Renal pelvis (tissue), 12 donors: ENCODE data around the gene BFSP2. TPM values are rescaled to one million over a fixed set of nuclear protein-coding genes. Genes with fewer than 3 reads are reported as not detected.

Source experiments
- DNase-seq: peaks from one replicate; pipeline ENCODE4 v3.0.0-alpha.2; 2013
- long read RNA-seq, 16 experiments: transcript quantifications; one replicate each; lab custom pipeline, GENCODE V29; 2026
- polyA plus RNA-seq, 3 donors: library from polyadenylated mRNA; unstranded; fragments of 120-200 nt; gene quantifications; one replicate each; pipeline ENCODE4 v1.2.1, GENCODE V29; 2013; ENCODE audit not compliant: insufficient read length in 3 of 3

BFSP2 gene, protein sequence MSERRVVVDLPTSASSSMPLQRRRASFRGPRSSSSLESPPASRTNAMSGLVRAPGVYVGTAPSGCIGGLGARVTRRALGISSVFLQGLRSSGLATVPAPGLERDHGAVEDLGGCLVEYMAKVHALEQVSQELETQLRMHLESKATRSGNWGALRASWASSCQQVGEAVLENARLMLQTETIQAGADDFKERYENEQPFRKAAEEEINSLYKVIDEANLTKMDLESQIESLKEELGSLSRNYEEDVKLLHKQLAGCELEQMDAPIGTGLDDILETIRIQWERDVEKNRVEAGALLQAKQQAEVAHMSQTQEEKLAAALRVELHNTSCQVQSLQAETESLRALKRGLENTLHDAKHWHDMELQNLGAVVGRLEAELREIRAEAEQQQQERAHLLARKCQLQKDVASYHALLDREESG
- under 1 TPM in 2 of 3 donors, not detected in 1; 0.13 to 0.28 TPM for polyA plus RNA-seq
- long read RNA-seq, donor 1, result 0 reads
- long read RNA-seq, donor 2, result 0 reads
- long read RNA-seq, donor 3, result 0 reads
- long read RNA-seq, donor 4, result 0 reads
- long read RNA-seq, donor 5, result 0 reads
- long read RNA-seq, donor 6, result 0 reads
- long read RNA-seq, donor 7, result 0 reads
- long read RNA-seq, donor 8, result 0 reads
- long read RNA-seq, donor 9, result 0 reads
- long read RNA-seq, donor 10, result 0 reads
- long read RNA-seq, donor 11, result 0 reads
- long read RNA-seq, donor 12, result 0 reads
- long read RNA-seq, donor 13, result 0 reads
- long read RNA-seq, donor 14, result 0 reads
- long read RNA-seq, donor 15, result 0 reads
- long read RNA-seq, donor 16, result 0 reads

DNA sequence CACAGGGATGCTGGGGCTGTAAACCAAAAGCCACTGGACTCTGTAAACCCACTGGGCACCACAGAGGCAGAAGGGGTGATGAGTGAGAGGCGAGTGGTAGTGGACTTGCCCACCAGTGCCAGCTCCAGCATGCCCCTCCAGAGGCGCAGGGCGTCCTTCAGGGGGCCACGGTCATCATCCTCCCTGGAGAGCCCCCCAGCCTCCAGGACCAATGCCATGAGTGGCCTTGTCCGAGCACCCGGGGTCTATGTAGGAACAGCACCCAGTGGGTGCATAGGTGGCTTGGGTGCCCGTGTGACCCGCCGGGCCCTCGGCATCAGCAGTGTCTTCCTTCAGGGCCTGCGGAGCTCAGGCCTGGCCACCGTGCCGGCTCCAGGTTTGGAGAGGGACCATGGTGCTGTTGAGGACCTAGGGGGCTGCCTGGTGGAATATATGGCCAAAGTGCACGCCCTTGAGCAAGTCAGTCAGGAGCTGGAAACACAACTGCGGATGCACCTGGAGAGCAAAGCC is at the start of gene BFSP2:
BFSP2 (plus strand) TSS at position 51 of the 510 bp plus-strand sequence; CDS start at position 79, 28 bp downstream.
- no peak for DNase-seq

DNA sequence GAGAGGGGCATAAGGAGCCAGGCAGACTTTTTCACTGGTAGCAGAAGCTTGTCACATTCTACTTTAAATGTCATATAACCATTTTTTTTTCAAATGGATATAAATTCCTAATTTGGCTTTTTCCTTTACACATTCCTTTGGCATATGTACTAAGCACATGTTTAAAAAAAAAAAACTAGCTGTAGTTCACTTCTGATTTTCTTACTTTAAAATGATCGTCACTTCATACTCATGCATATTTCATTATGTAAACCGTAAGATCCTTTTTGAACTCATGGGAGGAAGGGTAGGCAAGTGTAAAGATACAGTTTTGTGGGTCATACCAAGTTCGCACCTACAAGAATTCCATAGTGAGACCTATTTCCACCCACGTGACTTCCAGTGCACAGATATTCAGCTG is 45.1 kb upstream of the BFSP2 start:
- DNase-seq, result no peak

DNA sequence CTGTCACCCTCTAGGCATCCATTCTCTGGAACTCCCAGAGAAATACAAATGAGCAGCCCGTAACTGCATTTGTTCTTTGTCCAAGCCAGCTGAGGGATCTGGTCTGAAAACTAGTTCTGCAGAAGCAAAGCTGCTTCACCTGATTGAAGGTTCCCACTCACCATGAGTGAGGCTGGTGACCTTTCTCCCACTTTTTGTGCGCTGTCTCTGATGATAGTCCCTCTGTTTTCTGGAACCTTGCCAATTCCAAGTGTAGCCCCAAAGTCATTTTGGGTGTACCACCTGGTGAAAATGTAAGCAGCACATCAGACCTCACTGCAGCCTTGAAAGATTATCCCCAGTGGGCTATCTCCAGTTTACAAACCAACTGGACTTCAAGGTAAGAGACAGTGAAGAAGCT is 39.4 kb upstream of the BFSP2 start:
- no peak for DNase-seq

DNA sequence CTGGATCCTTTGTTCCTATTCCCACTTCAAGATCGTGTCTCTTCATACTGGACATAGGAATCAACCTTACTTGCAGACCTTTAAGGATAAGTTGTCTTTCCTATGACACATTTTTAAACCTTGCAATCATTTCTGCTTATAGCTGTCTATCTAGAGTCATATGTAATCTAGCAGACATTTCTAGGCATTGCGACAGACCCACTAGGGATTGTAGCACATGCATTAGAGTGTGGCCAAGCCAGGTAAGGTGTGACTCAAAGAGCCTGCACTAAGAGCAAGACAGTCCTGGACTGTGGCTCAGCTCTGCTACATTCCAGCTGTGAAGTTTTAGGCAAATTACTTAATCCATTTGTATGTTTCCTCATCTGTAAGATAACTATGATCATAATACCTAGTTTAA is 38.8 kb upstream of the BFSP2 start:
- no peak for DNase-seq

DNA sequence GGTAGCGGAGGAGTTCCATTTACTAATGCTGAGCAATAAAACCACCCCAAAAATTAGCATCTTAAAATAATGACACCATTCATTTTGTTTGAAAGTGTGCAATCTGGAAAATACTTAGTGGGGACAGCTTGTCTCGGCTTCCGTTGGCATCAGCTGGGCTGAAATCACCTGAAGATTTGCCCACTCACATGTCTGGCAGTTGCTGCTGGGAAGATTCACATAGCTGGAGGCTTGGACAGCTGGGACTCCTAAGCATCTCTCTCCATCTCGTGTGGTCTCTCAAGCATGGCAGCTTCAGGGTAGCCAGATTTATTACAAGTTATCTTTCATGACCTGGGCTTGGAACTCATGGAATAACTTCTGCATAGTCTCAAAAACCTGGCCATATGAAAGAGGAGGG is 38.4 kb upstream of the BFSP2 start:
- DNase-seq, result no peak

DNA sequence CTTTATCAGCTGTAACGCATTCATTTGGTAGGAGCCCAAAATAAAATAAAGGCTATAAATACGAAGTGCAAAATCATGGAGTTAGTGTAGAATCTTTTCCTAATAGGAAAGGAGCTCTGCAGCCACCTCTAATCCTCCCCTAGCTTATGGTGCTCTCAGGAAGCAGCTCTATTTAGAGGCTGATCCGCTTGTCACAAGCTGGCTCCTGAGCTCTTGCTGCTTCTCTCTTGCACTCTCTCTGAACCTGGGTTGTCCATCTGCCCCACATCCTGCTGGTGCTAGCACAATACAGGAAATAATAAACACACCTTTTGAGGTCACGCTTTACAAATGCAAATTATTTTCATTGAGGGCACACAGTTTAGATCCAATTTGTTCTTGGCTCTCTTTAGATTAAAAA is 37.3 kb upstream of the BFSP2 start:
- DNase-seq, result no peak

DNA sequence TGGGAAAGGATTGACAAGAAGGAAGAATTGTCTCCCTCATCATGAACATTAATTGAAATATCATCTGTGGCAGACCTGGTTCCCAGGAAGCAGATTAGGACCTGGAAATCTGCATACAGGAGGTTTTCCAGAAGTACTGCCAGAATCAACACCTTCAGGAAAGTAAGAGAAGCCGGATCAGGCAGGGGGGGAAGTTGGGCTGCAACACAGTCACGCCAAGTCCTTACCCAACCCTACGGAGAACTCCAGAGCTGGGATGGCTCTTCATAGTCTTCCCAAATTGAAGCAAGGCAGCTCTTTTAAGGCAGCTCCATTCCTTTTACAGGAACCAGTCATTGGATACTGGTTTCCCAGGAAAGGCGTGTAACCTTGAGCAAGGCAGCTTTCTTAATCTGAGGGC is 35.2 kb upstream of the BFSP2 start:
- DNase-seq, result no peak

DNA sequence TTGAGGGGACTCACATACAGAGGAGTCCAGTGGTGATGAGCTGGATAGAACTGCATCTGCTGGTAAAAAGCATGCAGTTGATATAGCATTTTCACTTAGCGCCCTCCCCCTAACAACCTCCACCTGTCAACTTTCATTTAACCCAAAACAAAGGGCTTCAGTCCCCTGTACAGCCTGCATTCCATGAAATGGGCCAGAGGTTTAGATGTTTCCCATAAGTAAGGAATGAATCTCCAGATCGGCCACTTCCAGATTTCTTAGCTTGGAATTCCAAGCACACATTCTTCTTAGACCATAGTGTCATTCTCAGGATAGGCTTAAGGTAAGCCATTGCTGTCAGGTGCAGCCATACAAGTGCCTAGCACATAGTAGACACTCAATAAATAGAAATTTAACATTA is 32.9 kb upstream of the BFSP2 start:
- DNase-seq, result no peak

DNA sequence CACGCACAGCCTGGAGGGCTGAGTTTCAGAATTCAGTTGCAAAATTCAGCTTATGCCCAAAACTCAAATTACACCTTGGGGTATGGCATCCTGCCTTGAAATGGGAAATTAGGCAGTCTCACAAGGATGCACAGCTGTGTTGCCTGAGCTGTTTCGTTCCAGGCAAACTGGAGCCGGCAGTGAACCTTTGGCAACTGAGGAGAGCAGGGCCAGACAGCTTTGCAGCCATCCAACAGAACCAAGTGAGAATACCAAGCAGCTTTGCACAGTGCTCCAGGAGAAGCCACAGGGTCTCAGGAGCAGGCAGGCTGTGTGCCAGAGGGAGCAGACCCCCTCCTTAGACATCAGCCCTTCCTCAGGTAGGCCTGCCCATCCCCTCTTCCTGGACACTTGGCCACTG is 32.5 kb upstream of the BFSP2 start:
- no peak for DNase-seq

DNA sequence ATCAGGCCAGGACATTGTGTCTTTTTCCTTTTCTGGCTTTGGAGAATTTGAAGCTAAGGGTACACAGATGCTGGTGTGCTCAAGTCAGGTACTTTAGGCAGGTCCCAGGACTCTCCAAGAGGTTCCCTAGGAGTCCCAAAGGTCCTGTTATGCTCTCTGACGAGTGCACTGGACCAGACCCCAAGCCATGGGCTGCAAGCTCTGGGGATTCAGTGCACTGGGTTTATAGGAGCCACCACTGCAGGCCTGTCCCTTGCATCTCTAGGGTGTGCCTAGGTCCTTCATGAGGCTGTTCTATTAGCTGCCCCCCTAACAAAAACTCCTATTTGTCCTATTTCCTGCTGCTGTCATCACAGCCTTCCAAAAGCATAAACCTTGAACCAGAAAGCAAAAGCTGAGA is 31.9 kb upstream of the BFSP2 start:
- no peak for DNase-seq

DNA sequence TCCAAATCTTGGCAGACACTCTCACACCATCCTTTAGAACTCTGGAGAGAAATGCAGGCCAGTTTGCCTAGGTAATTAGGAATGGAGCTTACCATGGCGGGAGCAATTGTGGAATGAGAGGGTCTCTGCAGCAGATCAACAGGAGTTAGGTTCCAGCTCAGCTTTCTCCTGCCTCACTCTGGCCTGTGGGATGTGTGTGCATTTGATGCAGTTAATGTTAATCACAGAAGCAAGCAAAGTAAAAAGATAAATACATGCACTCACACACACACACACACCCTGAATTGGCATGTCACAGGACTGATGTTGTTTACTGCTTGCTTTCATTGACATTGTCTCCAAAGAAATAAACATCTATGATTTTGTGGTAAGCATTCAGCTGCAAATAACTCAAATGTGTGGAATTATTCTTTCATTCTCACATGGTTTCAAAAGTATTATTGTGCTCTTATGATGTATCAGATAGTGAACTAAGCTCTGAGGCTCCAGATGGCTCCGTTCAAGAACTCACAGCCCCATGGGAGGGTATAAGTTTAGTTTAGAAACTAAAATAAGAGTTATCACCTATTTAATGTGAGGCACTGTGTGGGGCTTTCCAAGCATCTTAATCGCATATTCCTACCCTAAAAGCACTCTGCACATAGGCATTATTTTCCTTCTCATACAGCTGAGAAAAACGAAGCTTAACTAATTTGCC is 31.3 kb upstream of the BFSP2 start:
- DNase-seq, result no peak

DNA sequence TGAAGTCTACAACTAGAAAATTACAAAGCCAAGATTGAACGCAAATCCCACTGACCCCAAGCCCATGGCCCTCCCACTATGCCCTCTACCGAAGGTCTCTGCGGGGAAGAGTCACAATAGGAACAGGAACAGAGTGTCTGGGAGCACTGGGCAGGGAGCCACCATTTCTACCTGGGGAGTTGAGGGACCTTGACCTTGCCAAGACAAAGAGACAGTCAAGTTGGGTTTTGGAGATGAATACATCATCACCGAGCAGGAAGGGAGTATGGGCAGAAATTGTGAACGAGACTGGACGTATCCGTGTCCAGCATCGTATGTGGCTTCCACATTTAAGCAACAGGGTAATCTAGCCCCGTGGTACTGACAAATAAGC is 30.8 kb upstream of the BFSP2 start:
- DNase-seq, result no peak

DNA sequence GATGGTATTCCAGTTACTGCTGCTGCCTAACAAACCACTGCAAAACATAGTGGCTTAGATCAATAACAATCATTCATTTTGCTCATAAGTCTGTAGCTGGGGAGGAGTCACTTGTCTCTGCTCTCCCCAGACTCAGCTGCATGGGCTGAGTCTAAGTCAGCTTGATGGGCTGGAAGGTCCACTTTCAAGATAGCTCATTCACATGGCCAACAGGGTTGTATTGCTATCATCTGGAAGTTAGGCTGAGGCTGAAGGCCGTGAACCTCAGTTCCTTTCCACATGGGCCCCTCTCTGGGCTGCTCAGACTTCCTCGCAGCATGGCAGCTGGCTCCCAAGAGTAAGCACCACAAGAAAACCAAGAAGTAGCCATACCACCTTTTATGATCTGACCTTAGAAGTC is 28.7 kb upstream of the BFSP2 start:
- no peak for DNase-seq

DNA sequence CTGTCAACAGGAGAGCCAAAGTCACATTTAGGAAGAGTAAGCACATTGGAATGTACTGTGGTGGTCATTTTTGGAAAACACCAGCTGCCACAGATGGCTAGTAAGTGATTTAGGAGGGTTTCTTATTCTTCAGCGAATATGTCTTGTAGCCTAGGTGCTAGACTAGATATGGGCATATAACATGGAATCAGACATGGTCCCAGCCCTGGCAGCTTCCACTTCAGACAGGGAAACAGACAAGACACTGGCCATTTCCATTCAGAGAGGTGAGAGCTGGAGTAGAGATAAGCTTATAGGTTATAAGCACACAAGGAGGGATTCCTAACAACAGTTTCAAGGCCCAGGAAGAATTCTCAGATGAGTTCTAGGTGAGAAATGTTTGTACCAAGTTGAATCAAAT is 28.2 kb upstream of the BFSP2 start:
- DNase-seq, result no peak

DNA sequence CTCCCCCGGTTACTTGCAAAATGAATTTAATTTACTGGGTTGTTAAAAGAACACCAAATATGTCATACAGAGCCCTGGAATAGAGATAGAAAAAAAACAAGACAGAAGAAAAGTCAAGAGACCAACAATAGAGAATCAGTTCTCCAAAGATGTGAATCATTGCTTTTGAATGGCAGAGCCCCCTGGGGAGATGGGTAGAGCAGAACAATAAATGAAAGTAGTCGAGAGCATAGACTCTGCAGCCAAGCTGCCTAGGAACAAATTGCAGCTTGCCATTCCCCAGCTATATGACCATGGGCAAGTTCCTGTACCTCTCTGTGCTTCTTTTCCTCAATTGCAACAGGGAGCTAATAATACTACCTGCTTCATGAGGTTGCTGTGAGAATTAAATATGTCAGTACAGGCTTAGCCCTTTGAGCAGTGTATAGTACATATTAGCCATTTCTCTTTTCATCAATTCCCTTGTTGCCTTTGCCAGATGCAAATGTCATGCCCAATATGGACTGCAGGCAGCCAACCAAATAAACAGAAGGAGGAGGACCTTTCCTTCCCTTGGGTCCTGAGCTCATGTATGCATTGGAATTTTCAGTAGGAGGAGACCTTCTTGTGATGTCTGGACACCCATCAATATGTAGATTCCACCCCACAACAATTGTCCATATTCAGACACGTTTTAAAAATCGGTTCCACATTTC is 25.0 kb upstream of the BFSP2 start:
- no peak for DNase-seq

DNA sequence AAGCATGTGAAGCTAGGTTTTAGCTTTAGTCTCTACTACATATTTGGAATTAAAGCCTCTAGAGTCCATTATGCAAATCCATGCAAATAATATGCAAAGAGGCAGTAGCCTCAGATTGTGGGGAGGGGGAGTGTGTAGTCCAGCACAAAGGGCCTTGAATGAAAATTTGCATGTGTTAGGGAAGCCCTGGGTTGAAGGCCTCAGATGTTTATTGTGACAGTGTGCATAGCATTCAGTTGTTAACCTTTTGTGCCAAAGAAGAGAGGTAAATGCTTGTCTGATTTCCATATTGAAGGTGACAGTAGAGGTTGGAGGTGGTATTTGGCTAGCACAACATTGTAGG is 24.5 kb upstream of the BFSP2 start:
- no peak for DNase-seq

DNA sequence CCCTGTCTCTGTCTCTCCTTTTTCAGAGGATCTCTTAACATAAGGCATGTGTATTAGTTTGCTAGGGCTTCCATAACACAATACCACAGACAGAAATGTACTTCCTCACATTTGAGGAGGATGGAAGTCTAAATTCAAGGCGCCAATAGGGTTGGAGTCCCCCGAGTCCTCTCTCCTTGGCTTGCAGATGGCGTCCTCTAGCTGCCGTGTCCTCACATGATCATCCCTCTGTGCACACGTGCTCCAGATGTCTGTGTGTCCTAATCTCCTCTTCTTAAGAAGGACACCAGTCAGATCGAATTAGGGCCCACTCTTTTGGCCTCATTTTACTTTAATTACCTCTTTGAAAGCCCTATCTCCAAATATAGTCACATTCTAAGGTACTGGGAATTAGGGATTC is 23.0 kb upstream of the BFSP2 start:
- no peak for DNase-seq

DNA sequence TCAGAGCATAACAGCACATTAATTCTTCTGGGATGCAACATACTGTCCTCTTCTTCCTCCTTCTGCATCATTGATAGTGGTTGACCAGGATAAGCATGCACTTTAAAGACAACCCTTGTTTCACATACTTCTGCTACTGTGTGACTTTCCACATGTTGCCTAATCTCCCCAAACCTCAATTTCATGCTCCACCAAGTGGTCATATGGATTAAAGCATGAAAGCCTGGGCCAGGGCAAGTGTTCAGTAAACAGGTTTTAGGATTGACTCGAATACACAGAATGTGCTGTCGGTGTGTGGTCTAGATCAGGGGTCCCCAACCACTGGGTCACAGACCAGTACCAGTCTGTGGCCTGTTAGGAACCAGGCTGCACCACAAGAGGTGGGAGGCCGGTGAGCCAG is 22.5 kb upstream of the BFSP2 start:
- DNase-seq, result peak; percentile 39

DNA sequence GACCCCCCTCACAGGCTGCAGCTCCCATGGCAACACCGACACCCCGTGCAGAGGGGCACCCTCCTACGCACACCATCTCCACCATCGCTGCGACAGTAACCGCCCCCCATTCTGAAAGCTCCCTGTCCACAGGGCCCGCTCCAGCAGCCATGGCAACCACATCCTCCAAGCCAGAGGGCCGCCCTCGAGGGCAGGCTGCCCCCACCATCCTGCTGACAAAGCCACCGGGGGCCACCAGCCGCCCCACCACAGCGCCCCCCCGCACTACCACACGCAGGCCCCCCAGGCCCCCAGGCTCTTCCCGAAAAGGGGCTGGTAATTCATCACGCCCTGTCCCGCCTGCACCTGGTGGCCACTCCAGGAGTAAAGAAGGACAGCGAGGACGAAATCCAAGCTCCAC is 19.9 kb upstream of the BFSP2 start:
- DNase-seq, result no peak

DNA sequence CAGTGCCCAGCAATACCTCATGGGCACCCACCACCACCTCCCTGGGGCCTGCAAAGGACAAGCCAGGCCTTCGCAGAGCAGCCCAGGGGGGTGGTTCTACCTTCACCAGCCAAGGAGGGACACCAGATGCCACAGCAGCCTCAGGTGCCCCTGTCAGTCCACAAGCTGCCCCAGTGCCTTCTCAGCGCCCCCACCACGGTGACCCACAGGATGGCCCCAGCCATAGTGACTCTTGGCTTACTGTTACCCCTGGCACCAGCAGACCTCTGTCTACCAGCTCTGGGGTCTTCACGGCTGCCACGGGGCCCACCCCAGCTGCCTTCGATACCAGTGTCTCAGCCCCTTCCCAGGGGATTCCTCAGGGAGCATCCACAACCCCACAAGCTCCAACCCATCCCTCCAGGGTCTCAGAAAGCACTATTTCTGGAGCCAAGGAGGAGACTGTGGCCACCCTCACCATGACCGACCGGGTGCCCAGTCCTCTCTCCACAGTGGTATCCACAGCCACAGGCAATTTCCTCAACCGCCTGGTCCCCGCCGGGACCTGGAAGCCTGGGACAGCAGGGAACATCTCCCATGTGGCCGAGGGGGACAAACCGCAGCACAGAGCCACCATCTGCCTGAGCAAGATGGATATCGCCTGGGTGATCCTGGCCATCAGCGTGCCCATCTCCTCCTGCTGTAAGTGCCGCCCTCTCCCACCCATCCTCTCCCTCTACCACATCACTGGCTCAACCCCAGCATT is 19.2 kb upstream of the BFSP2 start:
- DNase-seq, result no peak

DNA sequence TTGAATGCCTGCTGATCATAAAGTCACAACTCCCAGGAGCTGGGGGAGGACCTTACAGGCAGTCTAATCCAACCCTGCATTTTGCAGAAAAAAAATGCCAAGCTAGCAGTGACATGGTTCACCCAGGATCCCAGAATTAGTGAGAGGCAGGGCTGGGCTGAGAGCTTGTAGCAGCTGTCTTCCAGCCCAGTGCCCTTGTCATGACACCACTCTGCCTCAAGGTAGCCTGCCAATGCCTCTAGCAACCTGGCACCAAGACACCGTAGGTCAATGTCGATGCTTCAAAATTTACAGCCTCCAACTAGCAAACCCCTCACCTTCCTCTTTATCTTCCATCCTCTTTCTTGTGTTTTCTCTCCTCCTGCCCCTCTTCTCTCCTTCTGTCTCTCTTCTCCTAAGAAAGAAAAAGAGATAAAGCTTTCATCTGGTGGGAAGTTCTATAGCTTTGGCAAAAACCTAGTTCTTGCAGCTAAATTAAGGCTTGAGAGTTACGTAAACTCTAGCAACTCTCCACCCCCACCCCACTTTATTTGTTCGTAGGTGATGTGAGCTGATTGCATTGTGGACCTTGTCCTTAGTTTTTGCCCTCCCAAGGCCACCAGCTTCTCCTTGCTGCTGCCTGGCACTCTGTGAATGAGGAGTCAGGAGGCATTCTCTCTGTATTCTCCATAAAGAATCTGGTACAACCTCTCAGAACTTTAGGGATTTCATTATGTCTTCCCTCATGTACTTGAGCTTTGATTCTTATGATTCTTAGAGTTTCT is 18.3 kb upstream of the BFSP2 start:
- DNase-seq, result no peak
